HCT116 (cell line): ENCODE measurements around the gene CD300LB. TPM values are rescaled to one million over a fixed set of nuclear protein-coding genes. Genes with fewer than 3 reads are reported as not detected.

Experiments used
- ATAC-seq: fragments of 200-7000 bp; cut with Tn5 transposase; 2 replicates; pipeline ENCODE4 v1.9.1; 2020; ENCODE audit warnings: mild to moderate bottlenecking, moderate library complexity
- BruUV-seq: library from RNA; stranded (reverse); fragments of 400-500 nt; replicated peaks from 2 replicates; lab custom pipeline; 2021; lab: Mats Ljungman, UMichigan
- CTCF ChIA-PET: fragments of 300-600 bp; sonication (Branson Sonifier 250); formaldehyde crosslinking; loops from one replicate; lab custom pipeline; 2021; ENCODE audit warnings: antibody characterized with exemption; lab: Charles Lee
- POLR2A ChIA-PET: fragments of 300-600, 350-600 bp; sonication (Branson Sonifier 250); formaldehyde crosslinking; loops from one replicate; lab custom pipeline; 2021; ENCODE audit warnings: antibody characterized with exemption; lab: Charles Lee
- RAD21 ChIA-PET, 2 experiments: fragments of 300-600 bp; sonication (Branson Sonifier 250); formaldehyde crosslinking; loops; one replicate each; lab custom pipeline; 2023; ENCODE audit warnings: low total read pairs in 2 of 2; ENCODE audit not compliant: uncharacterized antibody in 2 of 2, unreplicated experiment in 2 of 2, low non-redundant PET in 1 of 2; lab: Charles Lee
- DNase-seq: peaks from one replicate; pipeline ENCODE4 v3.0.0-alpha.2; 2010; ENCODE audit warnings: low read depth, low spot score
- H2AFZ ChIP-seq: fragments of 200-600 bp; shearing (Covaris generic), sonication (generic); 2 replicates; pipeline ENCODE4 v1.6.1; 2017; ENCODE audit warnings: low read depth, mixed run types, mixed read lengths, antibody characterized with exemption, low read length; ENCODE audit not compliant: poor library complexity, severe bottlenecking
- H3K27ac ChIP-seq: 2 replicates; pipeline ENCODE4 v1.5.1; 2012; ENCODE audit warnings: low read depth, low read length
- H3K27me3 ChIP-seq: fragments of 200-600 bp; sonication (generic); 2 replicates; pipeline ENCODE4 v1.6.1; 2016; ENCODE audit warnings: mixed run types, low read length, mixed read lengths; ENCODE audit not compliant: insufficient read depth
- H3K36me3 ChIP-seq, 2 experiments: fragments of 200-500 bp in 1 of 2; fragments of 200-600 bp in 1 of 2; sonication (Bioruptor generic) in 1 of 2; sonication (generic) in 1 of 2; 2 replicates each; pipeline versions ENCODE4 v1.5.1 to v1.6.1; 2014 to 2016; ENCODE audit warnings: low read length in 2 of 2, inconsistent platforms in 1 of 2, mixed read lengths in 1 of 2, mixed run types in 1 of 2; ENCODE audit not compliant: insufficient read depth in 2 of 2, control insufficient read depth in 1 of 2
- H3K4me1 ChIP-seq, 2 experiments: fragments of 200-600 bp in 1 of 2; sonication (generic) in 1 of 2; 2 replicates each; pipeline versions ENCODE4 v1.5.1 to v1.6.1; 2012 to 2017; ENCODE audit warnings: low read length in 2 of 2, inconsistent platforms in 1 of 2, mild to moderate bottlenecking in 1 of 2, mixed read lengths in 1 of 2, mixed run types in 1 of 2, moderate library complexity in 1 of 2; ENCODE audit not compliant: insufficient read depth in 2 of 2, control insufficient read depth in 1 of 2
- H3K4me2 ChIP-seq: fragments of 200-600 bp; sonication (generic); 2 replicates; pipeline ENCODE4 v1.6.1; 2017; ENCODE audit warnings: mixed run types, low read length, mixed read lengths
- H3K4me3 ChIP-seq, 2 experiments: fragments of 200-600 bp in 1 of 2; sonication (generic) in 1 of 2; replicated peaks in 1 of 2; 2 replicates each; pipeline ENCODE4 v1.5.1; 2011 to 2016; ENCODE audit warnings: low read length in 2 of 2, control low read depth in 1 of 2, low read depth in 1 of 2, mild to moderate bottlenecking in 1 of 2, mixed read lengths in 1 of 2, mixed run types in 1 of 2
- H3K79me2 ChIP-seq: fragments of 200-600 bp; sonication (generic); 2 replicates; pipeline ENCODE4 v1.6.1; 2017; ENCODE audit warnings: mild to moderate bottlenecking, mixed run types, low read length, moderate library complexity, mixed read lengths; ENCODE audit not compliant: insufficient read depth
- H3K9ac ChIP-seq: fragments of 200-600 bp; sonication (generic); 2 replicates; pipeline ENCODE4 v1.6.1; 2016; ENCODE audit warnings: low read length, mixed read lengths
- H3K9me2 ChIP-seq: fragments of 200-600 bp; sonication (generic), shearing (Covaris generic); 2 replicates; pipeline ENCODE4 v1.6.1; 2017; ENCODE audit warnings: mixed run types, mild to moderate bottlenecking, moderate library complexity; ENCODE audit not compliant: insufficient read depth
- H3K9me3 ChIP-seq, 2 experiments: fragments of 200-500 bp in 1 of 2; fragments of 200-600 bp in 1 of 2; sonication (Bioruptor generic) in 1 of 2; sonication (generic) in 1 of 2; 2 replicates each; pipeline ENCODE4 v1.6.1; 2014 to 2017; ENCODE audit warnings: low read length in 2 of 2, mixed read lengths in 2 of 2, inconsistent platforms in 1 of 2, low read depth in 1 of 2, mild to moderate bottlenecking in 1 of 2, mixed run types in 1 of 2, moderate library complexity in 1 of 2; ENCODE audit not compliant: control insufficient read depth in 1 of 2, insufficient read depth in 1 of 2
- H4K20me1 ChIP-seq: fragments of 200-600 bp; sonication (generic), shearing (Covaris generic); 2 replicates; pipeline ENCODE4 v1.6.1; 2017; ENCODE audit warnings: mixed run types, mild to moderate bottlenecking, moderate library complexity; ENCODE audit not compliant: insufficient read depth
- CBX3 ChIP-seq: IDR thresholded peaks from 2 replicates; pipeline ENCODE4 v1.6.1; 2012; ENCODE audit warnings: low read depth
- EGR1 ChIP-seq: IDR thresholded peaks from 2 replicates; pipeline ENCODE4 v1.6.1; 2012; ENCODE audit warnings: low read depth
- ELF1 ChIP-seq: IDR thresholded peaks from 2 replicates; pipeline ENCODE4 v1.6.1; 2012; ENCODE audit warnings: low read depth, borderline replicate concordance
- EZH2 ChIP-seq: fragments of 200-600 bp; sonication (generic); IDR thresholded peaks from 2 replicates; pipeline ENCODE4 v1.6.1; 2017; ENCODE audit warnings: antibody characterized with exemption, mixed run types
- EZH2phosphoT487 ChIP-seq: fragments of 200-600 bp; IDR thresholded peaks from 2 replicates; pipeline ENCODE4 v1.6.1; 2018; ENCODE audit warnings: antibody characterized with exemption, borderline replicate concordance
- FOSL1 ChIP-seq: IDR thresholded peaks from 2 replicates; pipeline ENCODE4 v1.6.1; 2012; ENCODE audit warnings: low read depth
- JUND ChIP-seq: IDR thresholded peaks from 2 replicates; pipeline ENCODE4 v1.6.1; 2012
- SIN3A ChIP-seq: IDR thresholded peaks from 2 replicates; pipeline ENCODE4 v1.6.1; 2012; ENCODE audit warnings: low read depth
- SP1 ChIP-seq: IDR thresholded peaks from 2 replicates; pipeline ENCODE4 v1.6.1; 2012; ENCODE audit warnings: low read depth
- SRF ChIP-seq: IDR thresholded peaks from 2 replicates; pipeline ENCODE4 v1.6.1; 2012; ENCODE audit warnings: low read depth
- YY1 ChIP-seq: IDR thresholded peaks from 2 replicates; pipeline ENCODE4 v1.6.1; 2011; ENCODE audit warnings: low read length, low read depth, moderate library complexity, mild to moderate bottlenecking; ENCODE audit not compliant: insufficient replicate concordance; ENCODE audit errors: extremely low read depth
- ZFX ChIP-seq: fragments of 450-650 bp; IDR thresholded peaks from 2 replicates; pipeline ENCODE4 v1.6.1; 2017
- intact Hi-C: fragments of 100-400 bp; cut with micrococcal nuclease; formaldehyde crosslinking; loops from 2 replicates; pipeline ENCODE4 v1.10.0; 2022
- total RNA-seq: library from RNA; stranded (reverse); gene quantifications from one replicate; pipeline ENCODE4 v1.2.1, GENCODE V29; 2021; ENCODE audit not compliant: unreplicated experiment
- TF ChIP-seq, protein P1 (sequence below): IDR thresholded peaks from 2 replicates; pipeline ENCODE4 v1.6.1; 2012
- TF ChIP-seq, protein P2 (sequence below): IDR thresholded peaks from 2 replicates; pipeline ENCODE4 v1.6.1; 2011; ENCODE audit warnings: mild to moderate bottlenecking, low read length, moderate library complexity; ENCODE audit not compliant: insufficient replicate concordance; ENCODE audit errors: extremely low read depth
- TF ChIP-seq, protein P3 (sequence below): IDR thresholded peaks from 2 replicates; pipeline ENCODE4 v1.6.1; 2012
- TF ChIP-seq, protein P4 (sequence below): IDR thresholded peaks from 2 replicates; pipeline ENCODE4 v1.6.1; 2012; ENCODE audit warnings: low read depth
- TF ChIP-seq, protein P5 (sequence below), 3 experiments: fragments of 200-600 bp in 1 of 3; sonication (generic) in 1 of 3; IDR thresholded peaks in 2 of 3; conservative IDR thresholded peaks in 1 of 3; 2 replicates each; pipeline ENCODE4 v1.5.1; 2012 to 2017; ENCODE audit warnings: low read depth in 2 of 3, low read length in 2 of 3, antibody characterized with exemption in 1 of 3, borderline replicate concordance in 1 of 3, control low read depth in 1 of 3, mild to moderate bottlenecking in 1 of 3, mixed read lengths in 1 of 3, mixed run types in 1 of 3, moderate library complexity in 1 of 3; ENCODE audit not compliant: insufficient read depth in 1 of 3

CD300LB gene
- total RNA-seq, 1 experiment from 2014 or later = not detected

DNA sequence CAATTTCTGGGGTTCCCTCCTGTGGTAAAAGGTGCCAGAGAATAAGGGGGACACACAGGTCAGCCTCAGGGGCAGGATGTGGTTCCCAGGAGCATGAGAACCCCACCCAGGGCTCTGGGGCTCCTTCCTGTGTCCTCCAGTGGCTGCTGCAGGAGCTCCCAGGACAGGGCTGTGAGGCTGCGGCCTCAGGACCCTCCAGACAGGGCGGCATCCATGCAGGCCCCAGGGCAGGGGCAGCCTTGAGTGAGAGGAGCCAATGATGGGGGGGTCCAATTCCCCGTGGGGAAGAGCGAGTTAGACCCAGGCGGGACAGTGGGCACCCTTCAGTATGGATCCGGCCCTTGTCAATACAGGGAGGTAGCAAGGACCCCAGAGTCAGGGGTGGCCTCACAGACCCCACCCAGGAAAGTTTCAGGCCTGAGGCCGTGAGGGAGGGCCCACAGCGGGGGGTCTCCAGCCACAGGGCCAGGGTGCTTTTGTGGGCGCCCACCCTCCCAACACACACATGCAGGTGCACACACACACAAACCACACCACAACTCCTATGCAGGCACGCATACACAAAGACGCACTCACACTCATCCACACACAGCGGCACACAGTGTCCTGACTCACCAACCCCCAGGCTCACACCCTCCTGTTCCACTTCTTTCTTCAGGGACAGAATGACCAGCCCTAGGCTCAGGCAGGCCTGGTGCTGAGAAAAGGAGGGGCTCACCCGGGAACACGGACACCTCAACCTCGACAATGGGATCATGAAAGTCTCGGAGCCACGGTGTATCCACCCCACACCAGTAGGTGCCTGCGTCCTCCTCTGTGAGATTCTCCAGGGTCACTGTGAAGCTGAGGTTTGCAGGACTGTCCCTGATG lies 12.9 kb upstream of the CD300LB start:
- no peak for TF ChIP-seq EZH2phosphoT487
- TF ChIP-seq ZFX = no peak
- no peak for TF ChIP-seq JUND
- no peak for TF ChIP-seq SRF
- no peak for TF ChIP-seq FOSL1
- TF ChIP-seq, protein P1, sequence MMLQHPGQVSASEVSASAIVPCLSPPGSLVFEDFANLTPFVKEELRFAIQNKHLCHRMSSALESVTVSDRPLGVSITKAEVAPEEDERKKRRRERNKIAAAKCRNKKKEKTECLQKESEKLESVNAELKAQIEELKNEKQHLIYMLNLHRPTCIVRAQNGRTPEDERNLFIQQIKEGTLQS = no peak
- TF ChIP-seq, protein P2, sequence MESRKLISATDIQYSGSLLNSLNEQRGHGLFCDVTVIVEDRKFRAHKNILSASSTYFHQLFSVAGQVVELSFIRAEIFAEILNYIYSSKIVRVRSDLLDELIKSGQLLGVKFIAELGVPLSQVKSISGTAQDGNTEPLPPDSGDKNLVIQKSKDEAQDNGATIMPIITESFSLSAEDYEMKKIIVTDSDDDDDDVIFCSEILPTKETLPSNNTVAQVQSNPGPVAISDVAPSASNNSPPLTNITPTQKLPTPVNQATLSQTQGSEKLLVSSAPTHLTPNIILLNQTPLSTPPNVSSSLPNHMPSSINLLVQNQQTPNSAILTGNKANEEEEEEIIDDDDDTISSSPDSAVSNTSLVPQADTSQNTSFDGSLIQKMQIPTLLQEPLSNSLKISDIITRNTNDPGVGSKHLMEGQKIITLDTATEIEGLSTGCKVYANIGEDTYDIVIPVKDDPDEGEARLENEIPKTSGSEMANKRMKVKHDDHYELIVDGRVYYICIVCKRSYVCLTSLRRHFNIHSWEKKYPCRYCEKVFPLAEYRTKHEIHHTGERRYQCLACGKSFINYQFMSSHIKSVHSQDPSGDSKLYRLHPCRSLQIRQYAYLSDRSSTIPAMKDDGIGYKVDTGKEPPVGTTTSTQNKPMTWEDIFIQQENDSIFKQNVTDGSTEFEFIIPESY = no peak
- TF ChIP-seq YY1 = no peak
- TF ChIP-seq EZH2 = no peak
- TF ChIP-seq CBX3 = no peak
- no peak for TF ChIP-seq EGR1
- TF ChIP-seq SP1 = no peak
- TF ChIP-seq, protein P3, sequence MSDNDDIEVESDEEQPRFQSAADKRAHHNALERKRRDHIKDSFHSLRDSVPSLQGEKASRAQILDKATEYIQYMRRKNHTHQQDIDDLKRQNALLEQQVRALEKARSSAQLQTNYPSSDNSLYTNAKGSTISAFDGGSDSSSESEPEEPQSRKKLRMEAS = no peak
- TF ChIP-seq, protein P4, sequence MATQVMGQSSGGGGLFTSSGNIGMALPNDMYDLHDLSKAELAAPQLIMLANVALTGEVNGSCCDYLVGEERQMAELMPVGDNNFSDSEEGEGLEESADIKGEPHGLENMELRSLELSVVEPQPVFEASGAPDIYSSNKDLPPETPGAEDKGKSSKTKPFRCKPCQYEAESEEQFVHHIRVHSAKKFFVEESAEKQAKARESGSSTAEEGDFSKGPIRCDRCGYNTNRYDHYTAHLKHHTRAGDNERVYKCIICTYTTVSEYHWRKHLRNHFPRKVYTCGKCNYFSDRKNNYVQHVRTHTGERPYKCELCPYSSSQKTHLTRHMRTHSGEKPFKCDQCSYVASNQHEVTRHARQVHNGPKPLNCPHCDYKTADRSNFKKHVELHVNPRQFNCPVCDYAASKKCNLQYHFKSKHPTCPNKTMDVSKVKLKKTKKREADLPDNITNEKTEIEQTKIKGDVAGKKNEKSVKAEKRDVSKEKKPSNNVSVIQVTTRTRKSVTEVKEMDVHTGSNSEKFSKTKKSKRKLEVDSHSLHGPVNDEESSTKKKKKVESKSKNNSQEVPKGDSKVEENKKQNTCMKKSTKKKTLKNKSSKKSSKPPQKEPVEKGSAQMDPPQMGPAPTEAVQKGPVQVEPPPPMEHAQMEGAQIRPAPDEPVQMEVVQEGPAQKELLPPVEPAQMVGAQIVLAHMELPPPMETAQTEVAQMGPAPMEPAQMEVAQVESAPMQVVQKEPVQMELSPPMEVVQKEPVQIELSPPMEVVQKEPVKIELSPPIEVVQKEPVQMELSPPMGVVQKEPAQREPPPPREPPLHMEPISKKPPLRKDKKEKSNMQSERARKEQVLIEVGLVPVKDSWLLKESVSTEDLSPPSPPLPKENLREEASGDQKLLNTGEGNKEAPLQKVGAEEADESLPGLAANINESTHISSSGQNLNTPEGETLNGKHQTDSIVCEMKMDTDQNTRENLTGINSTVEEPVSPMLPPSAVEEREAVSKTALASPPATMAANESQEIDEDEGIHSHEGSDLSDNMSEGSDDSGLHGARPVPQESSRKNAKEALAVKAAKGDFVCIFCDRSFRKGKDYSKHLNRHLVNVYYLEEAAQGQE = no peak
- no peak for TF ChIP-seq ELF1
- TF ChIP-seq, protein P5, sequence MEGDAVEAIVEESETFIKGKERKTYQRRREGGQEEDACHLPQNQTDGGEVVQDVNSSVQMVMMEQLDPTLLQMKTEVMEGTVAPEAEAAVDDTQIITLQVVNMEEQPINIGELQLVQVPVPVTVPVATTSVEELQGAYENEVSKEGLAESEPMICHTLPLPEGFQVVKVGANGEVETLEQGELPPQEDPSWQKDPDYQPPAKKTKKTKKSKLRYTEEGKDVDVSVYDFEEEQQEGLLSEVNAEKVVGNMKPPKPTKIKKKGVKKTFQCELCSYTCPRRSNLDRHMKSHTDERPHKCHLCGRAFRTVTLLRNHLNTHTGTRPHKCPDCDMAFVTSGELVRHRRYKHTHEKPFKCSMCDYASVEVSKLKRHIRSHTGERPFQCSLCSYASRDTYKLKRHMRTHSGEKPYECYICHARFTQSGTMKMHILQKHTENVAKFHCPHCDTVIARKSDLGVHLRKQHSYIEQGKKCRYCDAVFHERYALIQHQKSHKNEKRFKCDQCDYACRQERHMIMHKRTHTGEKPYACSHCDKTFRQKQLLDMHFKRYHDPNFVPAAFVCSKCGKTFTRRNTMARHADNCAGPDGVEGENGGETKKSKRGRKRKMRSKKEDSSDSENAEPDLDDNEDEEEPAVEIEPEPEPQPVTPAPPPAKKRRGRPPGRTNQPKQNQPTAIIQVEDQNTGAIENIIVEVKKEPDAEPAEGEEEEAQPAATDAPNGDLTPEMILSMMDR (IDR thresholded peaks at IDR 0.05 in 2 of 3, conservative IDR thresholded peaks at IDR 0.05 in 1 of 3; ENCODE audit: borderline replicate concordance in 1 of 3, insufficient read depth in 1 of 3, low read depth in 2 of 3, low read length in 2 of 3) = no peak
- no peak for TF ChIP-seq SIN3A
- ATAC-seq (no peak), DNase-seq (no peak)
- no TSS peak for BruUV-seq
- no peak overlapping the region for H2AFZ ChIP-seq
- H3K27ac ChIP-seq = no peak overlapping the region
- intact Hi-C loops = no loop called here
- no peaks in the 10 kb centered on the region for H3K79me2 ChIP-seq
- H3K36me3 ChIP-seq = no peaks in the 10 kb centered on the region
- H3K4me3 ChIP-seq = no peak overlapping the region
- H3K9ac ChIP-seq = no peak overlapping the region
- H3K4me1 ChIP-seq = peaks cover 0 to 5% of the 10 kb centered on the region in 2 experiments; a peak in 1 of 4 replicates
- no peaks in the 10 kb centered on the region for H4K20me1 ChIP-seq
- ChIA-PET CTCF (no interaction called here), RAD21 (no interaction called here), POLR2A (no interaction called here)
- H3K27me3 ChIP-seq = peaks cover under 1% of the 10 kb centered on the region; the same call in 1 of the 2 replicates
- no peak overlapping the region for H3K4me2 ChIP-seq
- H3K9me2 ChIP-seq = no peaks in the 10 kb centered on the region
- no peaks in the 10 kb centered on the region for H3K9me3 ChIP-seq
